T-helper 1 cell treated with Interleukin-12 subunit alpha and Interleukin-12 subunit beta and Interleukin-4 antibody, amounts not matched to agents 30 μg/mL and 1 μg/mL, for 36 hours (primary cell): ENCODE measurements around the gene SDK1.

Source experiments
- H3K27ac Mint-ChIP-seq: one replicate; pipeline ENCODE4 v1.8.0; 2021; ENCODE audit warnings: mild to moderate bottlenecking, mixed read lengths
- H3K27me3 Mint-ChIP-seq: one replicate; pipeline ENCODE4 v1.8.0; 2021; ENCODE audit warnings: low read depth, mixed read lengths
- H3K36me3 Mint-ChIP-seq: one replicate; pipeline ENCODE4 v1.8.0; 2021; ENCODE audit warnings: low read depth, mixed read lengths
- H3K4me1 Mint-ChIP-seq: one replicate; pipeline ENCODE4 v1.8.0; 2021; ENCODE audit warnings: low read depth, mixed read lengths
- H3K4me3 Mint-ChIP-seq: one replicate; pipeline ENCODE4 v1.8.0; 2021; ENCODE audit warnings: mild to moderate bottlenecking, moderate library complexity, mixed read lengths
- H3K9me3 Mint-ChIP-seq: one replicate; pipeline ENCODE4 v1.8.0; 2021; ENCODE audit warnings: mixed read lengths

Gene SDK1

DNA sequence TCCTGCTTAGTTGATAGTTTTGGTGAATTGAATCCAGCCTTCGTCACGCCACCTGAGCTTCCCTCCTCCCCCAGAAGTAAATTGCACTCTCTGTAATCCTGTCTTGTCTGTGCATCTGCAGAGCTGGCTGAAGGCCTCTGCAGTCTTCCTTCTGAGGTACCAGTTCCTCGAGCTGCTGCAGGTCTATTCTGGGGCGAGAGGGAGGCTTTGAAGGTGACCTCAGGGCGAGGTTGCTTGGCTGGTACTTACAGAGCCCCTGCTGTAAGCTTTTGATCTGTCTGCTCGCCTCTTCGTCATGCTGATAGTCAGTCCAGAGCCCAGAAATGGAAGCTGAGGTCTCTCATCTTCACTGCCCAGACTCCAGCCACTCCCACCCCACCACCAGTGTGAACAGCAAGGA is 867.5 kb downstream of the SDK1 start:
- Mint-ChIP-seq H3K9me3 (no peaks in the 10 kb centered on the region), H3K27me3 (no peaks in the 10 kb centered on the region), H3K36me3 (no peaks in the 10 kb centered on the region), H3K4me1 (no peaks in the 10 kb centered on the region), H3K4me3 (no peak overlapping the region), H3K27ac (no peak overlapping the region)

- Mint-ChIP-seq H3K36me3 (no peaks in the 10 kb centered on the region), H3K4me1 (no peaks in the 10 kb centered on the region)
Measured at GRCh38 chr7:4169455-4169854, 868.4 kb downstream of the SDK1 start.

GRCh38 chr7:4170997-4171786 is 870.1 kb downstream of the SDK1 start:
- H3K4me3 Mint-ChIP-seq = no peak overlapping the region
- H3K27me3 Mint-ChIP-seq = no peaks in the 10 kb centered on the region
- H3K36me3 Mint-ChIP-seq = no peaks in the 10 kb centered on the region
- no peaks in the 10 kb centered on the region for H3K4me1 Mint-ChIP-seq
- no peak overlapping the region for H3K27ac Mint-ChIP-seq
- no peaks in the 10 kb centered on the region for H3K9me3 Mint-ChIP-seq

More at GRCh38 chr7:4169455-4169854, 868.4 kb downstream of the SDK1 start:
- no peak overlapping the region for H3K27ac Mint-ChIP-seq
- no peaks in the 10 kb centered on the region for H3K9me3 Mint-ChIP-seq
- H3K27me3 Mint-ChIP-seq = no peaks in the 10 kb centered on the region
- no peak overlapping the region for H3K4me3 Mint-ChIP-seq

DNA sequence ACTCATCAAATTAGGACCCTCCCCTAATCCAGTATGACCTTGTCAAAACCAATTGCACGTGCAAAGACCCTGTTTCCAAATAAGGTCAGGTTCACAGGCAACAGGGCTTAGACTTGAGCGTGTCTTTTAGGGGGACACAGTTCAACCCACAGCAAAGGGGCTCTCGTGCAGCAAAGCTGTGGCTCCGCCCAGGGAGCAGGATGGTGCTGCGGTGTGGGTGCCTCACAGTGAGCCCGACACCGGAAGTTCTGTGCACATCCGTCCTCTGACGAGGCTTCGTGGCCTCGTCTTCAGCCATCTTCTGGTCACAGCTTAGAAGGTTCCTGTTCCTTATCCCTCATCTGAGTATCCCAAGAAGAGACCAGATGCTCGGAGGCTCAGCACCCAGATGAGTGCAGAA is 871.8 kb downstream of the SDK1 start:
- Mint-ChIP-seq H3K27ac (no peak overlapping the region), H3K27me3 (no peaks in the 10 kb centered on the region), H3K36me3 (no peaks in the 10 kb centered on the region), H3K4me1 (no peaks in the 10 kb centered on the region), H3K4me3 (no peak overlapping the region), H3K9me3 (no peaks in the 10 kb centered on the region)

GRCh38 chr7:4173615-4174014 is 872.6 kb downstream of the SDK1 start:
- no peaks in the 10 kb centered on the region for H3K27me3 Mint-ChIP-seq
- H3K4me3 Mint-ChIP-seq = no peak overlapping the region
- H3K27ac Mint-ChIP-seq = no peak overlapping the region
- no peaks in the 10 kb centered on the region for H3K36me3 Mint-ChIP-seq
- no peaks in the 10 kb centered on the region for H3K4me1 Mint-ChIP-seq
- no peaks in the 10 kb centered on the region for H3K9me3 Mint-ChIP-seq

DNA sequence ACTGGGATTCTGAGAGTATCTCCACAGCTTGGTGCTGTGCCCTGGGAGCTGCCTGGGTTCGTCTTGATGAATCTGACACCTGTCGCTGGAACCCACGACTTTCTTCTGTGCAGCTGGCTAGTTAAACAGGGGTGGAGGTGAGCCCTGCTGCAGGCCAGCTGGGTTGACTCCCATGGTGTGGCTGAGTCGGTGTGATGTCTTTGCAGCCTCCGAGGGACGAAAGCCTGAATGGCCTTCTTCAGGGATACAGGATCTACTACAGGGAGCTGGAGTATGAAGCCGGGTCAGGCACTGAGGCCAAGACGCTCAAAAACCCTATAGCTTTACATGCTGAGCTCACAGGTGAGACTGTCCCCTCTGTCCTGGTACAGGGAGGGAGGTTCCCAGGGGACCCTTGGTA is 873.0 kb downstream of the SDK1 start:
- no peaks in the 10 kb centered on the region for H3K4me1 Mint-ChIP-seq
- no peaks in the 10 kb centered on the region for H3K36me3 Mint-ChIP-seq
- no peak overlapping the region for H3K4me3 Mint-ChIP-seq
- H3K9me3 Mint-ChIP-seq = no peaks in the 10 kb centered on the region
- H3K27ac Mint-ChIP-seq = no peak overlapping the region
- H3K27me3 Mint-ChIP-seq = no peaks in the 10 kb centered on the region

DNA sequence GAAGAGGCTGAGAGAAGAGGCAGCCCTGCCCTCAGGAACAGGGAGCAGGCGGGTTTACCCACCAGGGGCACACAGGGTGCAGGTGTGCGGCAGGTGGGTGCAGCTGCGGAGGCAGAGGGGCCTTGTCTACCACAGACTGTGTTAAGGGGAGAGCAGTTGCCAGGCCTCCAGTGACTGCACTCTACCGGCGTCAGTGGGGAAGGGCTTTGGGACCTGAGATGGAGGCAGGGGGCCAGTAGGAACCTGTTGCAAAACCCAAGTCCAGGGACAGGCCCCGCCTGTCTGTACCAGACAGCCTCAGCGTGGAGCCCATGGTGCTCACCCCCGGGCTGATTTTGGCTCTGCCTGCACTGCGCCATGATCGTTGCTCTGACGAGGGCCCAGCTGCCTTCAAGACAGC is 873.4 kb downstream of the SDK1 start:
- no peaks in the 10 kb centered on the region for H3K4me1 Mint-ChIP-seq
- H3K27me3 Mint-ChIP-seq = no peaks in the 10 kb centered on the region
- H3K27ac Mint-ChIP-seq = no peak overlapping the region
- H3K36me3 Mint-ChIP-seq = no peaks in the 10 kb centered on the region
- H3K9me3 Mint-ChIP-seq = no peaks in the 10 kb centered on the region
- no peak overlapping the region for H3K4me3 Mint-ChIP-seq

GRCh38 chr7:4174884-4175283 is 873.8 kb downstream of the SDK1 start:
- H3K27ac Mint-ChIP-seq = no peak overlapping the region
- no peaks in the 10 kb centered on the region for H3K27me3 Mint-ChIP-seq
- no peaks in the 10 kb centered on the region for H3K9me3 Mint-ChIP-seq
- no peaks in the 10 kb centered on the region for H3K36me3 Mint-ChIP-seq
- H3K4me3 Mint-ChIP-seq = no peak overlapping the region
- no peaks in the 10 kb centered on the region for H3K4me1 Mint-ChIP-seq

GRCh38 chr7:4175346-4175973 is 874.4 kb downstream of the SDK1 start:
- H3K27me3 Mint-ChIP-seq = no peaks in the 10 kb centered on the region
- no peak overlapping the region for H3K27ac Mint-ChIP-seq
- H3K4me1 Mint-ChIP-seq = no peaks in the 10 kb centered on the region
- no peaks in the 10 kb centered on the region for H3K9me3 Mint-ChIP-seq
- no peaks in the 10 kb centered on the region for H3K36me3 Mint-ChIP-seq
- no peak overlapping the region for H3K4me3 Mint-ChIP-seq

- H3K36me3 Mint-ChIP-seq = no peaks in the 10 kb centered on the region
- no peaks in the 10 kb centered on the region for H3K27me3 Mint-ChIP-seq
- H3K9me3 Mint-ChIP-seq = no peaks in the 10 kb centered on the region
- no peak overlapping the region for H3K27ac Mint-ChIP-seq
- no peak overlapping the region for H3K4me3 Mint-ChIP-seq
- no peaks in the 10 kb centered on the region for H3K4me1 Mint-ChIP-seq
Measured at GRCh38 chr7:4177001-4177400, 875.9 kb downstream of the SDK1 start.

GRCh38 chr7:4178416-4178815 is 877.4 kb downstream of the SDK1 start:
- no peak overlapping the region for H3K27ac Mint-ChIP-seq
- no peaks in the 10 kb centered on the region for H3K36me3 Mint-ChIP-seq
- no peak overlapping the region for H3K4me3 Mint-ChIP-seq
- H3K4me1 Mint-ChIP-seq = no peaks in the 10 kb centered on the region
- no peaks in the 10 kb centered on the region for H3K27me3 Mint-ChIP-seq
- no peaks in the 10 kb centered on the region for H3K9me3 Mint-ChIP-seq

DNA sequence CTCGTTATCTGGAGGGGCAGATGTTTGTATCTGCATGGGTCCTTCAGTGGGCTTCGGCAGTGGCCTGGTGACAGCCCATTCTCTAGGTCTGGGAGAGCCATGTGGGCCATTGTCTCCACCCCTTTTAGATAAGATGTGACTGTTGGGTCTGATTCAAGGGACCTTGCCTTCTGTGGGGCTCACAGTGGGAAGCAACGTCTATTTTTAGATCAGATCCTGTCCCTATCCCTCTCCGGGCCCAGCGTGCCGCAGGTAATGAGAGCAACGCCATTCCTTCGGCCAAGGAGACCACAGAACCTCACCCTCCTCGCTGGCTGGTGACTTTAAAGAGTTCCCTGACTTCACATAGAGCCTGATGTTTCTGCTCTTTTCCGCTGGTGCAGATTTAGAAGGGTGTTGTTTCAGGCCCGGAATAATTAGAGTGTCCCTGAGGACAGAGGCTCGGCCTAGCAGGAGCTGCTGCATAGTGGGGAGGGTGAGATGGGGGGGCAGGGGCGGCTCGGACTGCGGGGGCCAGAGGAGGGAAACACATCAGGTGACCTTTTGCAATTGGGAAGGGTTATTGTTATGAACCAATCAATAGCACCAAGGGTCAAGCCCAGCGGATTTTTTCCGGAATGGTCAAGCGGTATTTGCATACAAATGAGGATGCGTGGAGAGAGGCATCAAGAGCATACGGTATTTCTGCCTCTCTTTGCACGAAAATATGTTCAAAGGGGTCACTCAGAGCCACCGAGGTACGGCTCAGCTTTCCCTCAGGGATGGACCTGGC is 878.0 kb downstream of the SDK1 start:
- Mint-ChIP-seq H3K36me3 (no peaks in the 10 kb centered on the region), H3K9me3 (no peaks in the 10 kb centered on the region), H3K4me1 (no peaks in the 10 kb centered on the region), H3K27me3 (no peaks in the 10 kb centered on the region), H3K27ac (no peak overlapping the region), H3K4me3 (no peak overlapping the region)

DNA sequence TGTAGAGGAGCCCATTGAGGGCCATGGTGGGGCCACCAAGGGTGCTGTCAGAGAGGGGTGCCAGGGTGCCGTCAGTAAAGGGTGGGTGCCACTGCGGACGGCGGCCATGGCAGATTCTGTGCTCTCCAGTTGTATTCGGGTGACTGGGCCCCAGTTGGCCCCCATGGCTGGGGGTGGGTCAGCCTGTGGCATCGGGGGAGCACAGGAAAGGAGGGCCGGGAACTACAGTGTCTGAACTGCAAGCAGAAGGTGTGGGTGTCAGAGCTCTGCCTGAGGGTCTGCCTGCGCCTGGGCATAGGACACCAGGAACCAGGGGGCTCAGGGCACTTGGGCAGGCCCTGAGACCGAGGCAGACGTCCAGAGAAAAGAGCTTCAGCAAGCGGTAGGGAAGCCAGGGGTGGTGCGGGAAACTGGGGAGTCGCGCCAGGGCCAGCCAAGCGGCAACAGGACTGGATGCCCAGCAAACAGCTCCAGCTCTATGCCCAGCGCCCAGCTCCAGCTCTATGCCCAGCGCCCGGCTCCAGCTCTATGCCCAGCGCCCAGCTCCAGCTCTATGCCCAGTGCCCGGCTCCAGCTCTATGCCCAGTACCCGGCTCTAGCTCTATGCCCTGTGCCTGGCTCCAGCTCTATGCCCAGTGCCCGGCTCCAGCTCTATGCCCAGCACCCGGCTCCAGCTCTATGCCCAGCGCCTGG is 878.8 kb downstream of the SDK1 start:
- Mint-ChIP-seq H3K4me1 (no peaks in the 10 kb centered on the region), H3K27me3 (no peaks in the 10 kb centered on the region), H3K36me3 (no peaks in the 10 kb centered on the region), H3K4me3 (no peak overlapping the region), H3K27ac (no peak overlapping the region), H3K9me3 (no peaks in the 10 kb centered on the region)

GRCh38 chr7:4181446-4181845 is 880.4 kb downstream of the SDK1 start:
- no peaks in the 10 kb centered on the region for H3K36me3 Mint-ChIP-seq
- no peaks in the 10 kb centered on the region for H3K27me3 Mint-ChIP-seq
- H3K4me3 Mint-ChIP-seq = no peak overlapping the region
- H3K27ac Mint-ChIP-seq = no peak overlapping the region
- no peaks in the 10 kb centered on the region for H3K4me1 Mint-ChIP-seq
- H3K9me3 Mint-ChIP-seq = no peaks in the 10 kb centered on the region
